Natural killer cell treated with Interleukin-12 subunit alpha and Interleukin-12 subunit beta and Interleukin-15 and Interleukin-18, amount 100 ng/mL, for 72 hours (primary cell): ENCODE data around the gene SLF2. TPM values are rescaled to one million over a fixed set of nuclear protein-coding genes. Genes with fewer than 3 reads are reported as not detected.

ENCODE experiments used
- ATAC-seq, 2 donors: fragments of 150-1000 bp; cut with Tn5 transposase in 1 of 2; sonication (Bioruptor Pico), chemical (Tn5 transposase) in 1 of 2; 2 replicates each; pipeline ENCODE4 v1.10.0; 2021
- DNase-seq: peaks from one replicate; pipeline ENCODE4 v3.0.0; 2022; ENCODE audit warnings: low spot score
- H3K27ac Mint-ChIP-seq, 2 donors: 1 replicate in 1 of 2; 2 replicates in 1 of 2; pipeline ENCODE4 v1.8.0; 2022; ENCODE audit warnings: mixed read lengths in 2 of 2, mild to moderate bottlenecking in 1 of 2, moderate library complexity in 1 of 2
- H3K27me3 Mint-ChIP-seq, 2 donors: 1 replicate in 1 of 2; 2 replicates in 1 of 2; pipeline ENCODE4 v1.8.0; 2022; ENCODE audit warnings: mixed read lengths in 2 of 2
- H3K36me3 Mint-ChIP-seq: one replicate; pipeline ENCODE4 v1.8.0; 2022; ENCODE audit warnings: mixed read lengths
- H3K4me1 Mint-ChIP-seq, 2 donors: 1 replicate in 1 of 2; 2 replicates in 1 of 2; pipeline ENCODE4 v1.8.0; 2022; ENCODE audit warnings: low read depth in 2 of 2, mixed read lengths in 2 of 2, mild to moderate bottlenecking in 1 of 2
- H3K4me3 Mint-ChIP-seq: one replicate; pipeline ENCODE4 v1.8.0; 2022; ENCODE audit warnings: mixed read lengths
- H3K9me3 Mint-ChIP-seq: 2 replicates; pipeline ENCODE4 v1.8.0; 2022; ENCODE audit warnings: mixed read lengths
- total RNA-seq, 2 donors: library from RNA; stranded (reverse); gene quantifications; one replicate each; pipeline ENCODE4 v1.2.3, GENCODE V29; 2022

SLF2 gene
- total RNA-seq, 2 donors from 2014 or later, result 27.8 to 44.3 TPM

DNA sequence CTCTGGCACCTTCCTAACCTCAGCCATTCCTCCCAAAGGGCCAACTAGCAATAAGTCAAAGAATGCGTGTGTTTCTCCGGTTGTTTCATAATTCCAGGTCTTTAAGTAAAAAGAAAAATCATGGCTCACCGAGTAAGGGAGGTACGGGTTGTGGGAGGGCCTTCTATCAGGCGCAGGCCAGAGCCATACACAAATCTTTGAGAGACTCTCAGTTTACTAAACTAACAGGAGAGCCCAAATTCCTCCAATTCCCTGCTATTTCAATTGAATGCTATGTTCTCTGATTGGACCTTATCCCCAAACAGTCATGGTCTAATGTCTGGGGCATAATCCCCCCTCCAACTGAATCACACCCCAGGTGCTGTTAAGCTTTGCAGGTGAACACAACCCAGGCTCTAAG lies 26.2 kb upstream of the SLF2 start:
- peaks cover 18 to 28% of the 10 kb centered on the region in 2 donors for H3K27me3 Mint-ChIP-seq
- no peaks in the 10 kb centered on the region for H3K36me3 Mint-ChIP-seq

GRCh38 chr10:100886963-100887362 lies 25.8 kb upstream of the SLF2 start:
- H3K27me3 Mint-ChIP-seq, result peaks cover 18 to 28% of the 10 kb centered on the region in 2 donors
- DNase-seq, result no peak
- no peak for ATAC-seq
- no peaks in the 10 kb centered on the region for H3K4me1 Mint-ChIP-seq
- H3K4me3 Mint-ChIP-seq, result no peak overlapping the region
- H3K27ac Mint-ChIP-seq, result no peak overlapping the region
- H3K9me3 Mint-ChIP-seq, result no peaks in the 10 kb centered on the region
- no peaks in the 10 kb centered on the region for H3K36me3 Mint-ChIP-seq

More for the DNA sequence above, 26.2 kb upstream of the SLF2 start:
- no peak overlapping the region for H3K27ac Mint-ChIP-seq
- H3K4me3 Mint-ChIP-seq, result no peak overlapping the region
- DNase-seq (no peak), ATAC-seq (no peak)
- no peaks in the 10 kb centered on the region for H3K9me3 Mint-ChIP-seq
- no peaks in the 10 kb centered on the region for H3K4me1 Mint-ChIP-seq

- Mint-ChIP-seq H3K27me3 (peaks cover 23 to 30% of the 10 kb centered on the region in 2 donors), H3K4me3 (no peak overlapping the region), H3K27ac (no peak overlapping the region), H3K9me3 (no peaks in the 10 kb centered on the region), H3K36me3 (no peaks in the 10 kb centered on the region), H3K4me1 (no peaks in the 10 kb centered on the region)
- ATAC-seq (no peak), DNase-seq (no peak)
These were observed 24.9 kb upstream of the SLF2 start for GRCh38 chr10:100887761-100888296.

GRCh38 chr10:100888957-100889356 lies 23.8 kb upstream of the SLF2 start:
- no peaks in the 10 kb centered on the region for H3K36me3 Mint-ChIP-seq
- H3K4me3 Mint-ChIP-seq, result no peak overlapping the region

GRCh38 chr10:100889546-100889945 lies 23.2 kb upstream of the SLF2 start:
- Mint-ChIP-seq H3K4me1 (no peaks in the 10 kb centered on the region), H3K4me3 (no peak overlapping the region), H3K36me3 (no peaks in the 10 kb centered on the region), H3K9me3 (no peaks in the 10 kb centered on the region), H3K27me3 (peaks cover 23 to 39% of the 10 kb centered on the region in 2 donors), H3K27ac (no peak overlapping the region)
- DNase-seq (no peak), ATAC-seq (no peak)

More at GRCh38 chr10:100888957-100889356, 23.8 kb upstream of the SLF2 start:
- ATAC-seq, result no peak
- peaks cover 23 to 39% of the 10 kb centered on the region in 2 donors for H3K27me3 Mint-ChIP-seq
- H3K27ac Mint-ChIP-seq, result no peak overlapping the region
- no peaks in the 10 kb centered on the region for H3K9me3 Mint-ChIP-seq
- no peak for DNase-seq
- H3K4me1 Mint-ChIP-seq, result no peaks in the 10 kb centered on the region

DNA sequence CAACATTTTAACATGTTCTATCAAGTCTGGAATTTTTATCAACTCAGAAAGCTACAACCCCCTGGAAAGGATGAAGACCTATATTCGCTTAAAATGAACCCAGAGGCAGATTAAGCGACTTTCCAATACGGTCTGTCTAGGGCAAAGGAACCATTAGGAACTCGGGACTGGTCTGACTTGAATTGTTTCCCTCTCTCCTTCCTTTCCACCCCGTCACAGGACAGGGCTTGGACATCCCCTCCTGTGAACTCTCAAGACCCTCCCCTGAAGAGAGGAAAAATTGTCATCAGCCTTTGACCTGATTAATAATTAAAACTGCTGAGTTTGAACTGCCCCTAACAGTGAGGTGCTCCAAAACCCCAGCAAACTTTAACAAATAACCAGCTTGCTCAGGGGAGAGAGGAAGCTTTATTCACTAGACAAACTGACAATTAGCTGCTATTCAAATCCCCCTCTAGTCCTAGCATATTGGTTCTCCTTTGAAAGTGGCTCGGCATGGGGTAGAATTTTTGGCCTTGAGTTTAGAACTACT lies 22.6 kb upstream of the SLF2 start:
- H3K4me1 Mint-ChIP-seq, result no peaks in the 10 kb centered on the region
- no peaks in the 10 kb centered on the region for H3K36me3 Mint-ChIP-seq
- no peak overlapping the region for H3K27ac Mint-ChIP-seq
- no peak overlapping the region for H3K4me3 Mint-ChIP-seq
- no peak for DNase-seq
- no peak for ATAC-seq
- no peaks in the 10 kb centered on the region for H3K9me3 Mint-ChIP-seq
- H3K27me3 Mint-ChIP-seq, result peaks cover 23 to 39% of the 10 kb centered on the region in 2 donors

- Mint-ChIP-seq H3K4me3 (no peak overlapping the region), H3K36me3 (no peaks in the 10 kb centered on the region), H3K27me3 (peaks cover 28 to 45% of the 10 kb centered on the region in 2 donors), H3K4me1 (no peaks in the 10 kb centered on the region), H3K9me3 (no peaks in the 10 kb centered on the region), H3K27ac (no peak overlapping the region)
- no peak for DNase-seq
- no peak for ATAC-seq
These were observed 22.0 kb upstream of the SLF2 start for GRCh38 chr10:100890673-100891317.

- H3K27me3 Mint-ChIP-seq, result peaks cover 36 to 45% of the 10 kb centered on the region in 2 donors
- no peaks in the 10 kb centered on the region for H3K36me3 Mint-ChIP-seq
- ATAC-seq (no peak), DNase-seq (no peak)
- H3K27ac Mint-ChIP-seq, result no peak overlapping the region
- H3K9me3 Mint-ChIP-seq, result no peaks in the 10 kb centered on the region
- no peak overlapping the region for H3K4me3 Mint-ChIP-seq
- no peaks in the 10 kb centered on the region for H3K4me1 Mint-ChIP-seq
These were observed 18.7 kb upstream of the SLF2 start for GRCh38 chr10:100894033-100894432.

GRCh38 chr10:100894589-100895294 lies 18.0 kb upstream of the SLF2 start:
- H3K4me3 Mint-ChIP-seq, result no peak overlapping the region
- H3K27ac Mint-ChIP-seq, result no peak overlapping the region
- DNase-seq (no peak), ATAC-seq (no peak)
- no peaks in the 10 kb centered on the region for H3K4me1 Mint-ChIP-seq
- H3K9me3 Mint-ChIP-seq, result no peaks in the 10 kb centered on the region
- no peaks in the 10 kb centered on the region for H3K36me3 Mint-ChIP-seq
- peaks cover 29 to 38% of the 10 kb centered on the region in 2 donors for H3K27me3 Mint-ChIP-seq

- DNase-seq (no peak), ATAC-seq (no peak)
- Mint-ChIP-seq H3K9me3 (no peaks in the 10 kb centered on the region), H3K36me3 (no peaks in the 10 kb centered on the region), H3K4me3 (no peak overlapping the region), H3K27me3 (peaks cover 27 to 32% of the 10 kb centered on the region in 2 donors), H3K4me1 (no peaks in the 10 kb centered on the region), H3K27ac (no peak overlapping the region)
These were observed 17.4 kb upstream of the SLF2 start for GRCh38 chr10:100895346-100895745.

DNA sequence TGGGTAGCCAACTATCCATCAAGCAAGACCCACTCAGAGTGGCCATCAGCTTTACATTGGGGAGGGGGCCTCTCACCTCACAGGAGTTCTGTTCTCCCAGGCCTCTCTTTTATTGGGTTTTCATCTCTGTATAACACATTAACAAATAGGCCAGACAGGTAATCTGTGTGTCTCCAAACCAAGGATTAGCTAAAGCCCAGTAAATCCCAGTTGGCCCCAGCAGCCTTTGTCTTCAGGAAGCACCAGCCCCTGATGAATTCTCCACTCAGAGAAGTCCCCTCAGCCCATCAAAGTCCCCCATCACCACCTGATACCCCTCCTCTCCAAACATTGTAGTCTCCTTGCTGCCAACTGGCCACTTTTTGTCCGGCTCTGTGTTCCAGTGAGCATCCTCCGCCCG lies 16.9 kb upstream of the SLF2 start:
- no peak overlapping the region for H3K27ac Mint-ChIP-seq

GRCh38 chr10:100896876-100897461 lies 15.8 kb upstream of the SLF2 start:
- DNase-seq, result no peak
- no peak overlapping the region for H3K27ac Mint-ChIP-seq
- no peaks in the 10 kb centered on the region for H3K4me1 Mint-ChIP-seq
- no peak overlapping the region for H3K4me3 Mint-ChIP-seq
- no peaks in the 10 kb centered on the region for H3K36me3 Mint-ChIP-seq
- H3K27me3 Mint-ChIP-seq, result peaks cover 22 to 24% of the 10 kb centered on the region in 2 donors
- ATAC-seq, result no peak
- H3K9me3 Mint-ChIP-seq, result no peaks in the 10 kb centered on the region

More for the DNA sequence above, 16.9 kb upstream of the SLF2 start:
- Mint-ChIP-seq H3K4me3 (no peak overlapping the region), H3K9me3 (no peaks in the 10 kb centered on the region), H3K4me1 (no peaks in the 10 kb centered on the region), H3K27me3 (peaks cover 22 to 27% of the 10 kb centered on the region in 2 donors), H3K36me3 (no peaks in the 10 kb centered on the region)
- DNase-seq, result no peak
- ATAC-seq, result no peak

DNA sequence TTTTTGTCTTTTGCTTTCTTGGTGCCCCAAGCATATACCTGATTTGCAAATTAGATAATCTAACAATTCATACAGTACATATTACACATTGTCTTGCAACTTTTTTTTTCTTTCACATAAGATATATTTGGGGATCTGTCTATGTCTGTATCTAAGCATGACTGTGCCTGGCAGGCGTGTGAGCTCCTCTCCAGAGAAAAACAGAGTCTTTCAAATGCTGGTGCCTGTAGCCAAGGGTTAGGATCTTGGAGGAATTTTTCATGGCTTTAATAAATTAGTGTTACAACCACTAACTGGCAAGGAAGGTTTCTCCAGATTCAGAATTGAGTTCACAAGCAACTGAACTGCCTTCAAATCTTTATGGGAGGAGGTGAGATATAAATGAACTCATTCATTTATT lies 14.8 kb upstream of the SLF2 start:
- DNase-seq, result no peak
- no peaks in the 10 kb centered on the region for H3K9me3 Mint-ChIP-seq
- H3K36me3 Mint-ChIP-seq, result no peaks in the 10 kb centered on the region
- H3K27me3 Mint-ChIP-seq, result peaks cover 17 to 21% of the 10 kb centered on the region in 2 donors
- no peak overlapping the region for H3K4me3 Mint-ChIP-seq
- no peaks in the 10 kb centered on the region for H3K4me1 Mint-ChIP-seq
- no peak for ATAC-seq
- no peak overlapping the region for H3K27ac Mint-ChIP-seq

GRCh38 chr10:100899171-100899570 lies 13.6 kb upstream of the SLF2 start:
- no peak overlapping the region for H3K27ac Mint-ChIP-seq
- no peak for ATAC-seq
- no peak overlapping the region for H3K4me3 Mint-ChIP-seq
- peaks cover 14 to 20% of the 10 kb centered on the region in 2 donors for H3K27me3 Mint-ChIP-seq
- H3K4me1 Mint-ChIP-seq, result no peaks in the 10 kb centered on the region
- no peak for DNase-seq
- no peaks in the 10 kb centered on the region for H3K9me3 Mint-ChIP-seq
- H3K36me3 Mint-ChIP-seq, result no peaks in the 10 kb centered on the region
